Kasumi-1 (cell line): ENCODE data around the gene RETREG1.

Source experiments
- DNase-seq, 2 experiments: peaks; one replicate each; lab custom pipeline; 2025; lab: John Stamatoyannopoulos, UW

The RETREG1 gene

GRCh38 chr5:16585041-16585667, 31.6 kb downstream of the RETREG1 start:
- peak in 1 of 2 experiments; percentile 1 for DNase-seq

- no peak for DNase-seq
Observed at GRCh38 chr5:16582081-16582480, 34.7 kb downstream of the RETREG1 start.

DNA sequence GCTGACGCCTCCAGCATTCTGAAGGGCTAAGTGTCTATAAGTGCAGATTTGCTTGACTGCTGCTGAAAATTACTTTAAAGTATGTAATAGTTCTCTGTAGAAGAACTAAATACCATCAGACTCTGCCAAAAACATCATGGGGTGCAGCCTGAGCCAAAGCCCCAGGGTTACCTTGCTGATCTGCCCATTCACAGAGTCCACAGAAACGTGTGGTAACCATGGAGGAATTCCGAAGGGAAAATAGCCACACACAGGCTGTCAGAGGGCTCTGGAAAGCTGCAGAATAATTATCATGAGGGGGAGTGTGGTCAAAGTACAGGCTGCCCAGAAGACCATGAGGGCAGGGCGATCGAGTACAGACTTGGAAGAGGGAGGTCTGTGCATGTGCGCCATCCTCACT, 36.4 kb downstream of the RETREG1 start:
- no peak for DNase-seq

DNA sequence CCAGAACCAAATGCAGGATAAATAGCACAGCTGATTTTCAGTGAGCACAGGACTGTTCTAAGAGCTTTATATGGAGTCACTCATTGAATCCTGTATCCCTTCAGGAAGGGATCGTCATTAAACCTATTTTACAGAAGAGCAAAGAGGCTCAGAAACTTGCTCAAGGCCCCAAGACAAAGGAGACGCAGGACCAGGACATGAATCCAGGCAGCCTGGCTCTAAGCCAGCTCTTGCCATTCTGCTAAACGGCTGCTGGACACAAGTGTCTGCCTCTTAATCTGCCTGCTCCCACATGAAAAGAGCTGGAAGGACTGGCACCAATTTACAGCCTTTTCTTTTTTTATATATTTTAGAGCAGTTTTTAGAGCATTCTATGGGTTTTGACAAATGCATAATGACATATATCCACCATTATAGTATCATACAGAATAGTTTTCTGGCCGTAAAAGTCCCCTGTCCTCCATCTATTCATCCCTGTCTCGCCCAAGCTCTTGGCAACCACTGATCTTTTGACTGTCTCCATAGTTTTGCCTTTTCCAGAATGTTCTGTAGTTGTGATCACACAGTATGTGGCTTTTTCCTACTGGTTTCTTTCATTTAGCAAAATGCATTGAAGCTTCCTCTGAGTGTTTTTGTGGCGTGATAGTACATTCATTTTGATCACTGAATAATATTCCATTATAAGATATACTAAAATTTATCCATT, 37.5 kb downstream of the RETREG1 start:
- DNase-seq: no peak

DNA sequence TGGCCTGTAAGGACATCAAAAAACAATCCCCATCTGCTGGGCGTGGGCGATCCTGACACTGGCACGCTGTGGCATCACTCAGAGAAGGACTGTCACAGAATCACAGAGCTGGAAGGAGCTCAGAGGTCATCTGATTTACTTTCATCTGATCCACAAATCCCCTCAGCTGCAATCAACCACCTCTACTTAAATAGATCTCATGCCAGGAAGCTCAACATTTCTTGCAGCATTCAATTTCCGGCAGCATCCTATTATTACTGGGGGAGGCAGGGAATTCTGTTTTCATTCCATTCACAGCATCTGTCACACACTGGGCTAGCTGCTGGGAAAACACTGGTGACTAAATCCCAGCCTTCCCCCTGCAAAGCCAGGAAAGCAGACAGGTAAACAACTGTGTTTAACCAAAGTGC, 38.3 kb downstream of the RETREG1 start:
- DNase-seq: no peak

GRCh38 chr5:16577677-16578076, 39.1 kb downstream of the RETREG1 start:
- no peak for DNase-seq

- DNase-seq: no peak
Observed at GRCh38 chr5:16574789-16575721, 41.7 kb downstream of the RETREG1 start.

DNA sequence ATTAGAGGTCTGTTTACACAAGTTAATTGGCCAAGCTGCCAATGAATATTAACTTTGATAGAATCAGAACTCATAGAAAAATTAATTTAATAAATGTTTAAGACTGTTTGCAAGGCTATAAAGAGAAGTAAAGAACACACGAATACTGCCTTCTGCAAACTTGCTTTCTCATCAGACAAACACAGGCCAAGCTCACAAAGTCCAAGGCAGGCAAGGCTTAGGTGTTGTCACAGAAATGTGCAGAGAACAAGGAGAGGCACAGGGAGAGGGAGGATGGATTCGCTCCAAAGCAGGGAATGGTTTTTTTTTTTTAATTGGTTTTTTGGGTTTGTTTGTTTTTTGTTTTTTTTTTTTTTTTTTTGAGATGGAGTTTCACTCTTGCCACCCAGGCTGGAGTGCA, 43.4 kb downstream of the RETREG1 start:
- no peak for DNase-seq

GRCh38 chr5:16572289-16573015, 44.3 kb downstream of the RETREG1 start:
- DNase-seq: no peak

GRCh38 chr5:16571016-16571415, 45.8 kb downstream of the RETREG1 start:
- DNase-seq: no peak

GRCh38 chr5:16570121-16570815, 46.5 kb downstream of the RETREG1 start:
- no peak for DNase-seq

DNA sequence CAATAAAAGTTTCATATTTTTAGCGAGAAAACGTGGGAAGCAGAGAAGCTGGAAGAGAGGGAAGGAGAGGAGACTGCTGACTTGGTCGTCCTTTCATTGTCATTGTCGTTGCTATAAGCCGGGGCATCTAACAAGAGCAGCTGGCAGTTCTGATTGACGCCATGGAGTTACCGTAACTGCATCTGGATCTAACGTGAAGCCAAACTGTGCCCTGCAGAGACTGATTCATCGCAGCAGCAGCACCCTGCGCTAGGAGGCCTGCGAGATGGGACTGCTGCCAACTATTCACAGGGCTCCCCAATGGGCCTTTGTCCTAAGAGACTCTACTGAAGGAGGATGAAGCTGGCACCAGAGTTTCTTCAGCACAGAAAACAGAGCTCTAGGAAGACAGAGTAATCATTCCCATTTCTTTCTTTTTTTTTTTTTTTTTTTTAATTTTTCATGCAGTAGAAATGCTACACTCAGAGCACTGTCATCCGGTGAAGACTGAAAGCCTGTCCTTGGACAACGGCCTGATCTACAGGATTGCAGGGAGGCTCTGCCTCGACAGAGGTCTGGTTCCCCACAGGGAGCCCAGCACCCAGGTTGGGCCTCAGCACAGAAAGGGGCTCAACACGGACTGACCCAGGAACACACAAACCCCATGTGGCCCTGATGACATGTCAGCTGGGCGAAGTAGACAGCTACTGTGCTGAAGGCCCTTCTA, 47.8 kb downstream of the RETREG1 start:
- DNase-seq: no peak

DNA sequence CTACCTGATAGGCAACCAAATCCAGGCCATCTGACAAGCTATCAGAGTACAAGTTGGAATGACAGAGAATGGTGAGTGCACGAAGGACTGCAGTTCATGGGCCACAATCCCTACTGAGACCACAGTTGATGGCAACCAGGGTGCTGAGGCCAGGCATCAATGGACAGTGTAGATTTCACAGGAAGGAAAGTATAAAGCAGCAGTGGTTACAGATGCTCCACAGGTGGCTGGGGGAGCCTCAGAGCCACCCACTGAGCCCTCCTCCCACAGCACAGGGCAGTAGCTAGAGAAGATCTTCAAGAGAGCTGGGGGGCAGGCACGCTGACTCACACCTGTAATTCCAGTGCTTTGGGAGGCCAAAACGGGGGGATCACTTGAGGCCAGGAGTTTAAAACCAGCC, 49.4 kb downstream of the RETREG1 start:
- DNase-seq: no peak

DNA sequence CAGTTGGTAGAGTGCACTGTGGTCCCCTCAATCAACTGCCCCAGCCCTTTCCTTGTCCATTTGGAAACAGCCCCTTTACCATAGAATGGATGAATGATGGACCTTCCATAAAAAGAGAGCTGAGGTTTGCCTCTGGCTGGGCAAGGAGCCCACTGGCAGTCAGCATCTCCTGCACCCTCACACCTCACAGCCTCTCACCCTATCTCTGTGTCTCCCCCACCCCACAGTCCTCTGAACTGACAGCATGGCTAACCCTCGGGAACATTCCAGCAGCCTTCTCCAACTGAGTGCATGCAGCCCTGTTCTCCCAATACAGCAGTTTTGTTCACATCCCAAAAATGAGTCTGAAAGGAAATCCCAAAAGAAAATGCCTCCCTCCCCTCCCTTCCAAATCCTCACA, 51.7 kb downstream of the RETREG1 start:
- DNase-seq: no peak

GRCh38 chr5:16564248-16564867, 52.4 kb downstream of the RETREG1 start:
- no peak for DNase-seq

GRCh38 chr5:16563686-16564085, 53.1 kb downstream of the RETREG1 start:
- no peak for DNase-seq

- no peak for DNase-seq
Observed at GRCh38 chr5:16561660-16562059, 55.1 kb downstream of the RETREG1 start.

- no peak for DNase-seq
Observed at GRCh38 chr5:16559702-16560101, 57.1 kb downstream of the RETREG1 start.

- no peak for DNase-seq
Observed at GRCh38 chr5:16558984-16559629, 57.7 kb downstream of the RETREG1 start.

GRCh38 chr5:16557477-16557876, 59.3 kb downstream of the RETREG1 start:
- no peak for DNase-seq
